A549 (cell line): ENCODE data around the gene GRID2.

Source experiments
- CHD4 ChIP-seq: fragments of 200-600 bp; sonication (generic); IDR thresholded peaks from 2 replicates; pipeline ENCODE4 v1.6.1; 2016; ENCODE audit warnings: antibody characterized with exemption, mild to moderate bottlenecking, borderline replicate concordance
- EP300 ChIP-seq, 2 experiments: fragments of >200 bp; sonication (Bioruptor Twin); formaldehyde crosslinking; IDR thresholded peaks; 2 replicates in 1 of 2; 3 replicates in 1 of 2; pipeline ENCODE4 v1.6.1; 2016 to 2017
- MYC ChIP-seq: IDR thresholded peaks from 2 replicates; pipeline ENCODE4 v1.6.1; 2012; ENCODE audit warnings: mild to moderate bottlenecking, inconsistent platforms, low read length, improper control_type of control experiment, borderline replicate concordance
- ZC3H11A ChIP-seq: fragments of 450-650 bp; IDR thresholded peaks from 2 replicates; pipeline ENCODE4 v1.6.1; 2014; ENCODE audit warnings: antibody characterized with exemption, mild to moderate bottlenecking
- ZNF302 ChIP-seq: fragments of 250-450 bp; sonication (Bioruptor Pico); IDR thresholded peaks from 2 replicates; pipeline ENCODE4 v1.9.0; 2021; ENCODE audit warnings: inconsistent platforms, mild to moderate bottlenecking, moderate library complexity
- TF ChIP-seq, protein P1 (sequence below): fragments of 200-600 bp; sonication (generic); IDR thresholded peaks from 2 replicates; pipeline ENCODE4 v1.6.1; 2016; ENCODE audit warnings: antibody characterized with exemption, mild to moderate bottlenecking, moderate library complexity

DNA sequence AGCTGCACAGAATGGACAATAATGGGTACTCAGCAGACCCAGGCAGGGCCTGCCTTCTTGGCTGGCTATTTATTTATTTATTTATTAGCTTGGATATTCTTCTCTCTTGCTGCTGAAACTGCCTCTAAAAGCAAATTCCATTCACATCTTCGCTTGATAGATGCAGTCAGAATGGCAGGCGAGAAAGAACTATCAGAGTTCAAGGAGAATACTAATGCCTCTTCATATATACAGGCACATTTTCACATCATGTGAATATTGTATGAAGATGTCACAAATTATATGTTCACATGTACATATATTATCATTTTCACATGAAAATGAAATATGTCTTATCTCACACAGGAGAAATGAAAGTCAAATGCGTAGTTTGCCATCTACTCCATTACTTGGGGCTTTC is 1045.1 kb downstream of the GRID2 start:
- TF ChIP-seq ZC3H11A: no peak
- no peak for TF ChIP-seq ZNF302 (CRISPR knock-in tag)
- TF ChIP-seq CHD4: no peak
- TF ChIP-seq, protein P1, sequence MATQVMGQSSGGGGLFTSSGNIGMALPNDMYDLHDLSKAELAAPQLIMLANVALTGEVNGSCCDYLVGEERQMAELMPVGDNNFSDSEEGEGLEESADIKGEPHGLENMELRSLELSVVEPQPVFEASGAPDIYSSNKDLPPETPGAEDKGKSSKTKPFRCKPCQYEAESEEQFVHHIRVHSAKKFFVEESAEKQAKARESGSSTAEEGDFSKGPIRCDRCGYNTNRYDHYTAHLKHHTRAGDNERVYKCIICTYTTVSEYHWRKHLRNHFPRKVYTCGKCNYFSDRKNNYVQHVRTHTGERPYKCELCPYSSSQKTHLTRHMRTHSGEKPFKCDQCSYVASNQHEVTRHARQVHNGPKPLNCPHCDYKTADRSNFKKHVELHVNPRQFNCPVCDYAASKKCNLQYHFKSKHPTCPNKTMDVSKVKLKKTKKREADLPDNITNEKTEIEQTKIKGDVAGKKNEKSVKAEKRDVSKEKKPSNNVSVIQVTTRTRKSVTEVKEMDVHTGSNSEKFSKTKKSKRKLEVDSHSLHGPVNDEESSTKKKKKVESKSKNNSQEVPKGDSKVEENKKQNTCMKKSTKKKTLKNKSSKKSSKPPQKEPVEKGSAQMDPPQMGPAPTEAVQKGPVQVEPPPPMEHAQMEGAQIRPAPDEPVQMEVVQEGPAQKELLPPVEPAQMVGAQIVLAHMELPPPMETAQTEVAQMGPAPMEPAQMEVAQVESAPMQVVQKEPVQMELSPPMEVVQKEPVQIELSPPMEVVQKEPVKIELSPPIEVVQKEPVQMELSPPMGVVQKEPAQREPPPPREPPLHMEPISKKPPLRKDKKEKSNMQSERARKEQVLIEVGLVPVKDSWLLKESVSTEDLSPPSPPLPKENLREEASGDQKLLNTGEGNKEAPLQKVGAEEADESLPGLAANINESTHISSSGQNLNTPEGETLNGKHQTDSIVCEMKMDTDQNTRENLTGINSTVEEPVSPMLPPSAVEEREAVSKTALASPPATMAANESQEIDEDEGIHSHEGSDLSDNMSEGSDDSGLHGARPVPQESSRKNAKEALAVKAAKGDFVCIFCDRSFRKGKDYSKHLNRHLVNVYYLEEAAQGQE: no peak
- no peak for TF ChIP-seq EP300 (IDR thresholded peaks at IDR 0.05)
- TF ChIP-seq MYC: no peak
